T-helper 17 cell (primary cell): Measurements from ENCODE around the gene WNT3. TPM values are rescaled to one million over a fixed set of nuclear protein-coding genes. Genes with fewer than 3 reads are reported as not detected.
"Not testable (repeated sequence)": the region's sequence is repeated elsewhere in the genome, so short reads cannot be mapped to it uniquely, and the experiment has no call there.

Source experiments
- ATAC-seq: fragments of 150-1000 bp; cut with Tn5 transposase; 2 replicates; pipeline ENCODE4 v1.10.0; 2021; ENCODE audit warnings: mild to moderate bottlenecking, moderate library complexity
- DNase-seq, 3 donors: peaks; one replicate each; pipeline versions ENCODE4 v3.0.0 to v3.0.0-alpha.2; 2020 to 2021
- H3K9me3 ChIP-seq: one replicate; pipeline ENCODE4 v1.7.0; 2013; ENCODE audit warnings: low read length, mild to moderate bottlenecking; ENCODE audit not compliant: control insufficient read depth, poor library complexity, severe bottlenecking
- H3K27ac Mint-ChIP-seq: one replicate; pipeline ENCODE4 v1.8.0; 2022; ENCODE audit warnings: mild to moderate bottlenecking, moderate library complexity, mixed read lengths
- H3K27me3 Mint-ChIP-seq: one replicate; pipeline ENCODE4 v1.8.0; 2022; ENCODE audit warnings: mixed read lengths
- H3K36me3 Mint-ChIP-seq: one replicate; pipeline ENCODE4 v1.8.0; 2022; ENCODE audit warnings: low read depth, mixed read lengths
- H3K4me1 Mint-ChIP-seq: one replicate; pipeline ENCODE4 v1.8.0; 2022; ENCODE audit warnings: mild to moderate bottlenecking, mixed read lengths
- H3K4me3 Mint-ChIP-seq: one replicate; pipeline ENCODE4 v1.8.0; 2022; ENCODE audit warnings: mild to moderate bottlenecking, moderate library complexity, mixed read lengths
- total RNA-seq, 4 donors: library from RNA in 2 of 4; stranded (reverse) in 2 of 4; gene quantifications; one replicate each; pipeline ENCODE4 v1.2.3 and lab custom pipeline; 2022 to 2026

WNT3 gene
- total RNA-seq, 2 donors from 2014 or later: not detected

DNA sequence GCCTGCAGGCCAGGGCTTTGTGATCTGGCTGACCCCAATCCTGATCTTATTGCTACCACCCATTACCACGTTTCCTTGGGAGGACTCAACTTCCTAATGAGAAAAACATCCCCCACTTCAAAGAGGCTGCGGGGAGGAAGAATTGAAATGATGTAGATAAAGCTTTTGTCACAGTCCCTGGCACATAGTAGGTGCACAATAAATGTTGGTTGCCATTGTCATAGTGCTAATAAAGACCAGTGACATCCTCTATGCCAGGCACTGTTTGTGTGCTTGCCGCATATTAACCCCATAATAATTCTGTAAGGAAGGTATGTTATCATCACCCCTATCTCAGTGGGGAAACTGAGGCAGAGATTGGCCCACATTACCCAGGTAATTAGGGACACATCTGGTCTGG is 22.4 kb downstream of the WNT3 start:
- ATAC-seq: no peak
- peaks cover 2% of the 10 kb centered on the region for H3K36me3 Mint-ChIP-seq

DNA sequence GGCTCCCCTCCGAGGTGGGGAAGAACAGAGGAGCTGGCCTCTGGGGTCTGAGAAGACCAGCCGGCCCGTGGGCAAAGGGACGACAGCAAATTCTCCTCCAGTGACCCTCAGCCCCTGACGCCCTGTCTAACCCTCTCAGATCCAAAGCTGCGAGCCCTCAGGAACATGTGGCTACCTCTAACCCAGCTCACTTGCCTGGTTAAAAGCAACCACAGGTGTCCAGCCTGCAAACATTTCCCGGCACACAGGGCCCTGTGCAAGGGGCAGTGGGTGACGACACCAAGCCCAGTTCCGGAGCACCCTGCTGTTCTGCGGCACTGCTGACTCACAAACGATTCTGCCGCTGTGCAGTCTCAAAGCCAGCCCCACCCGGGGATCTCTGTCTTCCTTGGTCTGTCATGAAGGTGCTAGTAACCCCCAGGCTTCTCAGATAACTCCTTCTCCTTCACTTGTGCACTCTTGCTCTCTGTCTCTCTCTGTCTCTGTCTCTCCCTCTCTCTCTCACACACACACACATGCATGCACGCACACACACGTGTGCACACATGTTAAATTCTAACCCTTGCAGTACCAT is 23.0 kb downstream of the WNT3 start:
- Mint-ChIP-seq H3K4me1 (peaks cover 3% of the 10 kb centered on the region), H3K27ac (no peak overlapping the region), H3K36me3 (peaks cover 4% of the 10 kb centered on the region), H3K4me3 (no peak overlapping the region), H3K27me3 (peaks cover 56% of the 10 kb centered on the region)
- no peak for DNase-seq
- ATAC-seq: no peak
- no peaks in the 10 kb centered on the region for H3K9me3 ChIP-seq

More for the DNA sequence above, 22.4 kb downstream of the WNT3 start:
- Mint-ChIP-seq H3K4me3 (no peak overlapping the region), H3K27me3 (peaks cover 50% of the 10 kb centered on the region), H3K27ac (no peak overlapping the region), H3K4me1 (peaks cover 3% of the 10 kb centered on the region)
- DNase-seq: no peak
- no peaks in the 10 kb centered on the region for H3K9me3 ChIP-seq

DNA sequence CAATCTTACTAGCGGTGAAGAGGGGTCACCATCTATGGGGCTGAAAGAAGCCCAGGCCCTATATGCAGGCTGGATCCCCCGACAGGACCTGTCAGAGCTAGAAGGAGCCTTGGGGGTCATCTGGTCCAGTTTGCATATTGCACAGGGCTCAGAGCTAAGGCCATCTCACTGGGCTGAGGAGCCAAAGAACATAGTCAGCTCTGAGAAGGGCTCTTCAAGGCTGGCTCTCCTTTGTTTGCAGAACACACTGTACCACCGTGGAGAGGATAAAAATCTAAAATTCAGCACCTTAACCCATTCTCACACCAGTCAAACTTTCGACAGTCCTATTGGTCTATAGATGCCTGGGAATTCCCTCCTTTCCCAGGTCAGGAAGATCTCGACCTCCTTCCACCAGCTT is 24.2 kb downstream of the WNT3 start:
- DNase-seq (no peak), ATAC-seq (no peak)
- H3K36me3 Mint-ChIP-seq: peaks cover 4% of the 10 kb centered on the region
- H3K4me3 Mint-ChIP-seq: no peak overlapping the region
- no peaks in the 10 kb centered on the region for H3K9me3 ChIP-seq
- peaks cover 3% of the 10 kb centered on the region for H3K4me1 Mint-ChIP-seq
- peaks cover 61% of the 10 kb centered on the region for H3K27me3 Mint-ChIP-seq
- H3K27ac Mint-ChIP-seq: no peak overlapping the region

DNA sequence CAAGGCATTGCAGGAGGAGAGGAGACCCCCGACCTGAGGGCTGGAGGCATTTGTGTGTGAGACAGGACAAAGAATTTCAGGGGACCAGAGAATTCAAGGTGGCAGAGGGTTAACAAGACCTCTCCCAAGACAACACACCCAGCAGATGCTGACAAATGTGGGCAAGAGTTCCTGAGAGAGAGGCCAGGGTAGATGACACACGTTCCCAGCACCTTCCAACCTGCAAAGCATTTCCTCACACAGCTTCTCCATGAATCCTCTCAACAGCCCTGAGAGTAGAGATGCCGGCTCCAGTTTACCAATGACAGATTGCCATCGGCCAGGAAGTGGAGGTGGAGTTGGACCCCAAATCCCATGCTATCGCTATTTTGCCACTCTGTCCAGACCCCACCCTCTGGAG is 25.0 kb downstream of the WNT3 start:
- ATAC-seq (no peak), DNase-seq (no peak)
- no peaks in the 10 kb centered on the region for H3K9me3 ChIP-seq
- H3K4me1 Mint-ChIP-seq: peaks cover 5% of the 10 kb centered on the region
- no peak overlapping the region for H3K4me3 Mint-ChIP-seq
- H3K27ac Mint-ChIP-seq: no peak overlapping the region
- peaks cover 6% of the 10 kb centered on the region for H3K36me3 Mint-ChIP-seq
- H3K27me3 Mint-ChIP-seq: peaks cover 68% of the 10 kb centered on the region

DNA sequence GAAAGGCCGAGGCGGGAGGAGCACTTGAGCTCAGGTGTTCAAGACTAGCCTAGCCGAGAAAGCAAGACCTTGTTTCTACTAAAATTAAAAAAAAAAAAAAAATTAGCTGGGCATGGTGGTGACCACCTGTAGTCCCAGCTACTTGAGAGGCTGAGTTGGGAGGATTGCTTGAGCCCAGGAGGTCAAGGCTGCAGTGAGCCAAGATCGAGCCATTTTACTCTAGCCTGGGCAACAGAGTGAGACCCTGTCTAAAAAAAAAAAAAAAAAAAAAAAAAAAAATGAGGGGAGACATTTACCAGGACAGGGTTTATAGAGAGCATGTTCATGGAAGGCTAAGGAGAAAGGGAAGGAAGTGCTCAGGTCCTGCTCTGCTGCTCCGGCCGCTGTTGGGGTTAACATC is 25.5 kb downstream of the WNT3 start:
- DNase-seq, H3K9me3 ChIP-seq, ATAC-seq, H3K4me3 Mint-ChIP-seq, H3K4me1 Mint-ChIP-seq, H3K27ac Mint-ChIP-seq, H3K36me3 Mint-ChIP-seq: not testable (repeated sequence)
- peaks cover 70% of the 10 kb centered on the region for H3K27me3 Mint-ChIP-seq

DNA sequence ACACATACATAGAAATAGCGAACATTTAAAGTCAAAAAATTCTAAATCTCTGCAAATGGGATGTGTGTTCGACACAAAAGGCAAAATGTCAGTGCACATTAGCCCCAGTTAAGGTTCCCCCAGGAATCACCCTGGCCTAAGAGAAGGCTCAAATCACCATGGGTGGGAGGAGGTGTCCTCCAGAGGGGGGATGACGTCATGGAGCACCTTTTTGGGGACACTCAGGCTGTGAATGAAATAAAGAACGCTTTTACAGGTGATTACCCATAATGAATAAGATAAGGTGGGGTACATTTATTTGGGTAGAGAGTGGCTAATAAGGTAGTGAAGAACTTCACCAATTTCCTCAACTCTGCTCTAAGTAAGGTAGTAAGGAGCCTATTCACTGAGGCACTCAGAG is 26.4 kb downstream of the WNT3 start:
- peaks cover 5% of the 10 kb centered on the region for H3K4me1 Mint-ChIP-seq
- H3K4me3 Mint-ChIP-seq: no peak overlapping the region
- no peak overlapping the region for H3K27ac Mint-ChIP-seq
- H3K9me3 ChIP-seq: no peaks in the 10 kb centered on the region
- DNase-seq: no peak
- peaks cover 65% of the 10 kb centered on the region for H3K27me3 Mint-ChIP-seq
- peaks cover 8% of the 10 kb centered on the region for H3K36me3 Mint-ChIP-seq
- ATAC-seq: no peak

DNA sequence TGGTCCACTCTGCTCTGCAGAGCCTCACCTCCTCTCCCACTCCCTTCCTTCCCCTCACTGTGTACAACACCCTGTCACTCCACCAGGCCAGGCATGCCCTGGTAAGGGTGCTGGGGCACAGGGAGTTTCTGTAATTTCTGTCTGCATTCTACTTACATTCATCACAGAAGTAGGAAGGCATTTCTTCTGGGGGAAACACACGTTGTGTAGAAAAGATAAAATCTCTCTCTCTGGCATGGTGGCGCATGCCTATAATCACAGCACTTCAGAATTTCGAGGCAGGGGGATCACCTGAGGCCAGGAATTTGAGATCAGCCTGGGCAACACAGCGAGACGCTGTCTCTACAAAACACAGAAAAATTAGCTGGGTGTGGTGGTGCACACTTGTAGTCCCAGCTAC is 27.0 kb downstream of the WNT3 start:
- no peak overlapping the region for H3K27ac Mint-ChIP-seq
- ATAC-seq (no peak), DNase-seq (no peak)
- no peaks in the 10 kb centered on the region for H3K9me3 ChIP-seq
- H3K36me3 Mint-ChIP-seq: peaks cover 8% of the 10 kb centered on the region
- H3K4me1 Mint-ChIP-seq: peaks cover 5% of the 10 kb centered on the region
- no peak overlapping the region for H3K4me3 Mint-ChIP-seq
- peaks cover 59% of the 10 kb centered on the region for H3K27me3 Mint-ChIP-seq

DNA sequence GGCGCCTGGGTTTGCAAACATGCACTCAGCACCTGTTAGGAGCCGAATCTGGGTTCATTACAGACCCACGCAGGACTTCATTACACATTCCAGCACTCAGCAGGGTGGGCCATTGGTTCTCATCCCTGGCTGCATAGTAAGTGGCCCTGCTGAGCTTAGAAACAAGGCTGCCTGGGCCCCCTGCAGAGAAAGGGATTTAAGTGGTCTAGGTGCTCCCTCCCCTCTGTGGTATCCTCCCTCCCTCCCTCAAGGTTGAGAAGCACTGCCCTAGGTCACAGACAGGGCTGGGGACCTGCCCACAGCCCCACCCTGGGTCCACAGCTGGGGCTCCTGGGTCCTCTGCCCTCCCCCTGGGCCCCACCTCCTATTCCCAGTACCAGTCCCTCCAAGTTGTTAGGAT is 28.3 kb downstream of the WNT3 start:
- peaks cover 2% of the 10 kb centered on the region for H3K4me1 Mint-ChIP-seq

DNA sequence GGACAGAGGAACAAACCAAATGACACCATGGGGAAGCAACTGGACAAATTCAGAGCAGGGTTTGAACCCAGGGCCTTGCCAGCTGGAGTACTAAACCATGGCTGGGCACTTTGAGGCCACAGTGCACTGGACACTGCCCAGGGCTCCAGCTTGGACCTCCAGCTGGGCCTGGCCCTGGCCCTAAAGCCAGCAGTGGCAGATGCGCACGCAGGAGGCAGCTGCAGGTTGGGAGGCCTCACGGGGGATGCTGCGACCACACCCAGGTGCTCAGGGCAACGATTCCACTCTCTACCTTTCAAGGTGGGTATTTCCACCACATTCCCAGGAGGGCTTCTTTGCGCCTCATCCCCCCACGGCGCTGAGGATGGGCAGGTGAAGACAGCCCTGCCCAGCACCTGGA is 28.9 kb downstream of the WNT3 start:
- peaks cover 6% of the 10 kb centered on the region for H3K36me3 Mint-ChIP-seq
- peaks cover 2% of the 10 kb centered on the region for H3K4me1 Mint-ChIP-seq
- H3K4me3 Mint-ChIP-seq: no peak overlapping the region
- H3K9me3 ChIP-seq: no peaks in the 10 kb centered on the region
- ATAC-seq (no peak), DNase-seq (no peak)
- no peak overlapping the region for H3K27ac Mint-ChIP-seq
- H3K27me3 Mint-ChIP-seq: peaks cover 43% of the 10 kb centered on the region

More for the DNA sequence above, 28.3 kb downstream of the WNT3 start:
- no peak for ATAC-seq
- no peaks in the 10 kb centered on the region for H3K9me3 ChIP-seq
- H3K27ac Mint-ChIP-seq: no peak overlapping the region
- H3K4me3 Mint-ChIP-seq: no peak overlapping the region
- no peak for DNase-seq
- peaks cover 6% of the 10 kb centered on the region for H3K36me3 Mint-ChIP-seq
- peaks cover 46% of the 10 kb centered on the region for H3K27me3 Mint-ChIP-seq

DNA sequence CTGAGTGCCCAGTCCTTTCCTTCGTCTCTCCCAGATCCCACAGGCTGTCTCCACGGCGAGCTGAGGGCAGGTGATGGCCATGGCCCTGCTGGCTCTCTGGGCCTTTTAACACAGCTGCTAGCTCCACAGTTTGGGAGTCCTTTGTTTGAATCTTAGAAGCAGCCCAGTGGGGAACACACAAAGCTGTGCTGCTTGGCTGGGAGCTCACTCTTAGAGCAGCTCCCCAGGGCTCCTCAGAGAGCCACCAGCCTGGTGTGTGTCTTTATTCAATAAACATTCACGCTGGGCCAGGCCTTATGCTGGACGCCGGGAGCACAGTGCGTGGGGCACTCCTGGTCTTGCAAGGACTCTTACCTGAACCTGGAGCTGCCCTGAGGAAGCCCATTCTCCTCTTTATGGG is 29.7 kb downstream of the WNT3 start:
- H3K27ac Mint-ChIP-seq: no peak overlapping the region

DNA sequence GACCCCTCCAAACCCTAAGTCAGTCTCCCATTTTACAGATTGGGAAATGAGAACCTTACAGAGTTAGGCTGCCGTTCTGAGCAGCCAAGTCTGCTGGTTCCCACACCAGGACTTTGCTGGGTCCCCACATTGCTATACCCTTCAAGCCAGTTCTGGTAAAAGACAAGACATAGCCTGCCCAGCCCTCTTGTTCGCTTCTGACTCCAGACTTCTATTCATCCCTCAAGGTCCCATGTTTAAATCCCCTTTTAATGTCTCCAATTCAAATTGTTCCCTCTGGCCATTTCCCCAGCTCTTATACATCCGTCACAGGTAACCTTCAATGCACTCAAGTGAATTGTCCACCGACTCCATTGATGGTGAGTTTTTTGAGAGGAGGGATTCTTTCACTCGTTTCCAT is 30.2 kb downstream of the WNT3 start:
- H3K27me3 Mint-ChIP-seq: peaks cover 40% of the 10 kb centered on the region
- H3K27ac Mint-ChIP-seq: no peak overlapping the region
- H3K36me3 Mint-ChIP-seq: peaks cover 6% of the 10 kb centered on the region
- no peaks in the 10 kb centered on the region for H3K9me3 ChIP-seq
- H3K4me1 Mint-ChIP-seq: peaks cover 2% of the 10 kb centered on the region
- no peak for ATAC-seq
- no peak for DNase-seq
- no peak overlapping the region for H3K4me3 Mint-ChIP-seq

More for the DNA sequence above, 29.7 kb downstream of the WNT3 start:
- H3K4me3 Mint-ChIP-seq: no peak overlapping the region
- H3K36me3 Mint-ChIP-seq: peaks cover 6% of the 10 kb centered on the region
- H3K4me1 Mint-ChIP-seq: peaks cover 2% of the 10 kb centered on the region
- no peaks in the 10 kb centered on the region for H3K9me3 ChIP-seq
- DNase-seq: no peak
- ATAC-seq: no peak
- H3K27me3 Mint-ChIP-seq: peaks cover 40% of the 10 kb centered on the region

DNA sequence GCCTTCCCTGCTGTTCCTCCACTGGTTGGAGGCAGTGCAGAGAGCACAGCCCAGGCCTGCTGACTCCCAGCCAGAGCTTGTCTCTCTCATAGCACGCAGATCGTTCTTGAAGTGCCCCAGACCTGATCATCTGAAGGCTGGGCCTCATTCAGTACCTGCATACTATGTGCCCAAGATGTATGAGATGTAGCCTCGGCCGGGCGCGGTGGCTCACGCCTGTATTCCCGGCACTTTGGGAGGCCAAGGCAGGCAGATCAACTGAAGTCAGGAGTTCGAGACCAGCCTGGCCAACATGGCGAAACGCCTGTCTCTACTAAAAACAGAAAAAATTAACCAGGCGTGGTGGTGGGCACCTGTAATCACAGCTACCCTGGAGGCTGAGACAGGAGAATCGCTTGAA is 31.0 kb downstream of the WNT3 start:
- Mint-ChIP-seq H3K27ac (no peak overlapping the region), H3K36me3 (peaks cover 6% of the 10 kb centered on the region), H3K4me3 (peak overlapping the region; percentile 36), H3K4me1 (peaks cover 2% of the 10 kb centered on the region), H3K27me3 (peaks cover 41% of the 10 kb centered on the region)
- DNase-seq (no peak), ATAC-seq (no peak)
- H3K9me3 ChIP-seq: no peaks in the 10 kb centered on the region

DNA sequence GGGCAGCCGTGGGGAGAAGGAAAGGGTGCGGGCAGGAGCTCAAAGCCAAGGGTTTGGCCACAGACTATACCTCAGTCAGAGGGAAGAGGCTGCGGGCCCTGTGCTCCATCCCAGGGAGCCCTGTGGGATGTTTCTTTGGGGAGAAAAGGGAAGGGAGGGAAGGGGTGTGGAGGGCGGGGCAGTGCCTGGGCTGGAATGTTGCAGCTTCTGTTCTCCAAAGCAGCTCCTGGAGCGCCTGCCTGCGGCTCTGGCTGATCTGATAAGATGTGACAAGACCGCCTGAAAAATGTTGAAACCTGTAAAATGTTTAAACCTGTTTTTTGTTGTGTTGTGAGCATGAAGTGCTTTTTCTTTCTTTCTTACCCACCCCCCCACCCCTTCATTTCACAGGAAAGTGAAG is 32.8 kb downstream of the WNT3 start:
- no peak overlapping the region for H3K4me3 Mint-ChIP-seq
- ATAC-seq (no peak), DNase-seq (no peak)
- no peak overlapping the region for H3K27ac Mint-ChIP-seq
- H3K9me3 ChIP-seq: no peaks in the 10 kb centered on the region
- peaks cover 4% of the 10 kb centered on the region for H3K36me3 Mint-ChIP-seq
- H3K27me3 Mint-ChIP-seq: peaks cover 25% of the 10 kb centered on the region
- H3K4me1 Mint-ChIP-seq: peaks cover 4% of the 10 kb centered on the region

DNA sequence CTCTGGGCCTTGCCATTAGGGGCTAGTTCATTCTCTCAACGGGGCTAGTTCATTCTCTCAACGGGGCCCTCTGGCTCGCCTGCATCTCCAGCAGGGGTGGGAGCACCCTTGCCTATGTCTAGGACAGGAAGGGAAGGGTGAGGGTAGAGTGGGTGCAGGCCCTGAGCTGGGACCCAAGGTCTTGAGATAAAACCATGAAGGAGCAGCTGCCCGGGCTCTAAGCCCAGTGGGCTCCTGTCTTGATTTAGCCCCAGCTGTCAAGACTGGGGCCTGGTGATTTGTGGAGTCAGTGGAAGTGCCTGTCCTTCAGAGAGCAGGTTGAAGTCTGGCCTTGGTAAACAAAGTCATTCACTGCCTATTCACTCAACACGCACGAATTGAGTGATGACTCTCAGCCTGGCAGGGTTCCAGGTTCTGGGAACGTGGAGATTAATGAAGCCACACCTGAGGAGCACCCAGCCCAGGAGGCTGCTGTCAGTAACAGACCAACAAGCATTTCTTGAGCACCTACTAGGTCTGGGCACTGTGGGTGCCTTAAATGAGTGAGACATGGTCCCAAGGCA is 35.4 kb downstream of the WNT3 start:
- H3K36me3 Mint-ChIP-seq: peaks cover 2% of the 10 kb centered on the region

More for the DNA sequence above, 35.4 kb downstream of the WNT3 start:
- no peak overlapping the region for H3K27ac Mint-ChIP-seq
- ATAC-seq (no peak), DNase-seq (no peak)
- H3K9me3 ChIP-seq: no peaks in the 10 kb centered on the region
- H3K27me3 Mint-ChIP-seq: peaks cover 30% of the 10 kb centered on the region
- H3K4me1 Mint-ChIP-seq: peaks cover 3% of the 10 kb centered on the region
- H3K4me3 Mint-ChIP-seq: no peak overlapping the region
